GM18873 (cell line): Measurements from ENCODE around the gene ZFPM1.

Experiments
- ATAC-seq: cut with Tn5 transposase; IDR thresholded peaks from one replicate; pipeline ENCODE4 v1.9.1; 2021; ENCODE audit warnings: mild to moderate bottlenecking, moderate library complexity, moderate number of reproducible peaks; ENCODE audit not compliant: unreplicated experiment, low FRiP score

The ZFPM1 gene

GRCh38 chr16:88582912-88583575 lies 130.0 kb downstream of the ZFPM1 start:
- no peak for ATAC-seq

- ATAC-seq, result no peak
These were observed 131.6 kb downstream of the ZFPM1 start for GRCh38 chr16:88584676-88585075.

- no peak for ATAC-seq
These were observed 132.2 kb downstream of the ZFPM1 start for GRCh38 chr16:88585269-88585668.

GRCh38 chr16:88585927-88586581 lies 133.0 kb downstream of the ZFPM1 start:
- no peak for ATAC-seq
